ENCODE data around the gene RNASE7. TPM values are rescaled to one million over a fixed set of nuclear protein-coding genes. Genes with fewer than 3 reads are reported as not detected.

Gene RNASE7
- total RNA-seq, 4 donors from 2014 or later: 0.23 TPM; not detected in 3

DNA sequence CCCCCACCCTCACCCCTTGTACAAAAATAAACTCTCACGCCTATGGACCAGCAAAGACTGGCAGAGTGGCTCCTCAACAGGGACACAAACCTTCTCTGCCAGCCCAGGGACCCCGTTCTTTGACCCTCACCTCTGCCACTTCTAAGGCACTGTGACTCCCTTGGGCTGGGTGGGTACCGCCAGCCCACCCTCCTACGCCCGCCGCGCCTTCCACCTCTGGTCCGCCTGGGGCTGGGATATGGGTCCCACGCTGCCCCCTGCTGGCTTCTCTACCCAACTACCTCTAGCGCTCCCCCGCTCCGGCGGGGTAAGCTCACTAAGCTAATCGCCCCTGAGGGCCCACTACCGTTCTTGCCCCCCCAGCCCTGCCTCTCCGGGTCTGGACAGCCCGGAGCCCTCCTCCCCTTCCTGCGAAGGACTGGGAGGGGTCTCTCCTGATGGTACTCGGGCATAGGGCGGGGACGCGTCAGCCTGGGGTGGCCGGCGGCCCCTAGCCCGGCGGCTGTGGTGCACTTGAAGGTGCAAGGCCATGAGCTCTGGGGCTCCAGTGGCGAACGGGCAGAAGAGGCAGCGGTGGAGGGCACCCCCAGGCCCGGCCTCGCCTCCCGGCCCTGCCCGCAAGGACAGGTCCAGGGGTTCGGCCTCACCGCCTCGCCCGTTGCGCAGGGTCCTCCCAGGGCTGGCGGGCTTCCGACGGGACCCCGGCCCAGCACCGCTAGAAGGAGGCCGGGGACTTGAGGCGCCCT is 48.2 kb downstream of the RNASE7 start:
- peak overlapping the region in 3 of 4 donors; percentile 37 to 54 (median 38) for H3K27ac ChIP-seq
- TF ChIP-seq EP300 (IDR thresholded peaks at IDR 0.05) (no peak), POLR2A (IDR thresholded peaks at IDR 0.05) (no peak)
- TF ChIP-seq, protein P1, sequence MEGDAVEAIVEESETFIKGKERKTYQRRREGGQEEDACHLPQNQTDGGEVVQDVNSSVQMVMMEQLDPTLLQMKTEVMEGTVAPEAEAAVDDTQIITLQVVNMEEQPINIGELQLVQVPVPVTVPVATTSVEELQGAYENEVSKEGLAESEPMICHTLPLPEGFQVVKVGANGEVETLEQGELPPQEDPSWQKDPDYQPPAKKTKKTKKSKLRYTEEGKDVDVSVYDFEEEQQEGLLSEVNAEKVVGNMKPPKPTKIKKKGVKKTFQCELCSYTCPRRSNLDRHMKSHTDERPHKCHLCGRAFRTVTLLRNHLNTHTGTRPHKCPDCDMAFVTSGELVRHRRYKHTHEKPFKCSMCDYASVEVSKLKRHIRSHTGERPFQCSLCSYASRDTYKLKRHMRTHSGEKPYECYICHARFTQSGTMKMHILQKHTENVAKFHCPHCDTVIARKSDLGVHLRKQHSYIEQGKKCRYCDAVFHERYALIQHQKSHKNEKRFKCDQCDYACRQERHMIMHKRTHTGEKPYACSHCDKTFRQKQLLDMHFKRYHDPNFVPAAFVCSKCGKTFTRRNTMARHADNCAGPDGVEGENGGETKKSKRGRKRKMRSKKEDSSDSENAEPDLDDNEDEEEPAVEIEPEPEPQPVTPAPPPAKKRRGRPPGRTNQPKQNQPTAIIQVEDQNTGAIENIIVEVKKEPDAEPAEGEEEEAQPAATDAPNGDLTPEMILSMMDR (IDR thresholded peaks at IDR 0.05): peak in 3 of 4 experiments; percentile 51 to 73 (median 71)
- H3K4me3 ChIP-seq: no peak overlapping the region
- H3K27me3 ChIP-seq: no peaks in the 10 kb centered on the region
- H3K4me1 ChIP-seq: peaks cover 0 to 57% (median 15%) of the 10 kb centered on the region in 3 donors
- peaks cover 0 to 77% of the 10 kb centered on the region in 2 donors for H3K36me3 ChIP-seq
- 62% methylated on average over 15 of the region's 45 CpGs; no CpG with 5 or more reads in 1 of the 2 donors for WGBS, 2 donors (ENCODE audit: low coverage in 1 of 2)
- H3K9me3 ChIP-seq: no peaks in the 10 kb centered on the region
- ATAC-seq: peak; percentile 18

DNA sequence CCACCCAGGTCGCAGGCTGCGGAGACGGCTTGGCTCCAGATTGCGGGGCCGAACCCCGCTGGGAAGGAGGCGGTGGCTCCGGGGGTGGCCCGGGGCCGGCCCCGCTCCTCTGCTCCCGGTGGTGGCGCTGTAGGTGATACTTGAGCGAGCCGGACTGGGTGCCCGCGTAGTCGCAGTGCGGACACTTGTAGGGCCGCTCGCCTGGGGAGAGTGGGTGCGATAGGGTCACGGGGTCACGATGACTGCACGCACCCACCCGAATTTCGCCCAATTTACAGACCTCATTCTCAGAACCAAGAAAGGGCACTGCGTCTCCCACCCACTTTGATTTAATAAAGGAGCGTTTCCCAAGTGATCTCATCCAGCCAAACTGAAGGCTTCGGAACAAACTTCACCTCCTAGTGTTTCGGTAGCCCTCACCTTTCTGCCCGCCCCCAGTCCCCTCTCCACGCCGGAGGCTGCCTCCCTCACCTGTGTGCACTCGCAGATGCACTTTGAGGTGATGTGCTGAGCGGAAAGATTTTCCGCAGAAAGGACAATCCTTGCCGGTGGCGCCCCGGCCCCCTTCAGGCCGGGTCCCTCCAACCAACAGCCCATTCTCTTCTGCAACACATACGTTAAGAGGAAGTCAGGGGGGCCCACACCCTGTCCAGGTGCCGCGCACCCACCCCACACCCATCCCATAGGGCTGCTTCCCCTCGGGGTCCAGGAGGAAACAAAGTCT is 48.9 kb downstream of the RNASE7 start:
- Histone ChIP-seq H3K4me1 (peaks cover 0 to 58% (median 15%) of the 10 kb centered on the region in 3 donors), H3K36me3 (peaks cover 0 to 69% of the 10 kb centered on the region in 2 donors), H3K27me3 (no peaks in the 10 kb centered on the region), H3K27ac (peak overlapping the region in 1 of 4 donors; percentile 38), H3K9me3 (no peaks in the 10 kb centered on the region), H3K4me3 (no peak overlapping the region)
- 78 to 83% methylated on average over 15 of the region's 45 CpGs for WGBS, 2 donors (ENCODE audit: low coverage in 1 of 2)
- ATAC-seq: no peak
- TF ChIP-seq POLR2AphosphoS5 (IDR thresholded peaks at IDR 0.05) (no peak), EP300 (IDR thresholded peaks at IDR 0.05) (no peak), POLR2A (IDR thresholded peaks at IDR 0.05) (no peak)
- TF ChIP-seq, protein P1 (IDR thresholded peaks at IDR 0.05): no peak

DNA sequence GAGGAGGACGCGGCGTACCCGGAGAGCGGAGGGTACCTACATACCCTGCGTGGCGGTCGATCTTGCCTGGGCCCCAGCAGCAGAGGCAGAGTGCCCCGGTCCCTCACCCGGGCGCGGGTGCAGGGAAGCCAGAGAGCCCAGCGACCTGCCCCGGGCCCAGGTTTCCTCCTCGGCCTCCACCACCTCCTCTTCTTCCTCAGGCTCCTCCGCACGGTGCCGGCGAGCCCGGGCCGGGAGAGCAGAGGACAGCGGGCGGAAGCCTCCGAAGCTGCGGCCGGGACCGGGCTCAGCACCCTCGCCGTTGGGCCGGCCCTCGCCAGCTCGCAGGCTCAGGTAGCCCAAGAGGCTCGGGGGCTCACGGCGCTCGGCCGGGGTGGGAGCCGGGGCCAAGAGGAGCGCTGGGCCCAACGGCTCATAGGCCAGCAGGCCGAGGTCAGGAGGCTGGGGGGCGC is 49.7 kb downstream of the RNASE7 start:
- Histone ChIP-seq H3K4me3 (no peak overlapping the region), H3K9me3 (no peaks in the 10 kb centered on the region), H3K4me1 (peaks cover 0 to 65% (median 15%) of the 10 kb centered on the region in 3 donors), H3K27ac (peak overlapping the region in 3 of 4 donors; percentile 59), H3K36me3 (peaks cover 0 to 64% of the 10 kb centered on the region in 2 donors), H3K27me3 (no peaks in the 10 kb centered on the region)
- TF ChIP-seq EP300 (IDR thresholded peaks at IDR 0.05) (no peak), POLR2A (IDR thresholded peaks at IDR 0.05) (no peak), POLR2AphosphoS5 (IDR thresholded peaks at IDR 0.05) (no peak)
- TF ChIP-seq, protein P1 (IDR thresholded peaks at IDR 0.05): no peak
- ATAC-seq: no peak
- WGBS, 2 donors (ENCODE audit: low coverage in 1 of 2): no CpG with 5 or more reads among the region's 42 CpGs

DNA sequence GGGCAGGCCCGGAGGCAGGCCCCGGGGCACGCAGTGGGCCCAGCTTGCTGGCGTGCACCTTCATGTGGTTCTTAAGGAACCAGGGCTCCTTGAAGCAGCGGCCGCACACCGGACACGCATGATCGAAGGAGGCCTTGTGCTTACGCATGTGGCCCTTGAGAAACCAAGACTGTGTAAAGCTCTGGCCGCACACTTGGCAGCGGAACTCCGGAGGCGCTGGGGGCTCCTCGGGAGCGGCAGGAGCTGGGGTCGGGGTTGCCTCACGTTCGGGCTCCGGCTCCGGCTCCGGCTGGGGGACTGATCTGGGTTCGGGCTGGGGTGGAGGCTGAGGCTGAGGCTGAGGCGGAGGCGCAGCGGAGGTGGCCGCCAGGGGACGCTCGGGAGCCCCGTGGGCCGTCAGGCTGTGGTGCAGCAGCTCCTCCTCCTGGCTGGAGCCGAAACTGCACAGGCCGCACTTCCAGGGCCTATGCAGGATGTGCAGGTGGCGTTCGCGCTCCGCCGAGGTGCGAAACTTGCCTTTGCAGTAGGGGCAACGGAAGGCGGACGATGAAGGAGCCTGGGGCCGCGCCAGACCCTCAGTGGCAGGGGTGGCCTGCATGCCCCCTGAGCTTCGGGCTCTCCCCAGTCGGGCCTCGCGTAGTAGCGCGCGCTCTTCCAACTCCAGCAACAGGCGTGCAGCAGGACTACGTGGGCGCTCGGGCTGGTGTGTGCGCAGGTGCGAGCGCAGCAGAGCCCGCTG is 50.3 kb downstream of the RNASE7 start:
- Histone ChIP-seq H3K4me1 (peaks cover 0 to 65% (median 16%) of the 10 kb centered on the region in 3 donors), H3K4me3 (no peak overlapping the region), H3K27me3 (no peaks in the 10 kb centered on the region), H3K27ac (peak overlapping the region in 3 of 4 donors; percentile 59), H3K9me3 (no peaks in the 10 kb centered on the region), H3K36me3 (peaks cover 0 to 59% of the 10 kb centered on the region in 2 donors)
- no peak for TF ChIP-seq POLR2A (IDR thresholded peaks at IDR 0.05)
- TF ChIP-seq EP300 (IDR thresholded peaks at IDR 0.05): no peak
- peak; percentile 49 for TF ChIP-seq POLR2AphosphoS5 (IDR thresholded peaks at IDR 0.05)
- TF ChIP-seq, protein P1 (IDR thresholded peaks at IDR 0.05): peak; percentile 100
- ATAC-seq: peak; percentile 84
- WGBS, 2 donors (ENCODE audit: low coverage in 1 of 2): 53% methylated on average over 3 of the region's 59 CpGs; no CpG with 5 or more reads in 1 of the 2 donors

Data from gastroesophageal sphincter (tissue), 4 donors.